Brain microvascular endothelial cell (primary cell): Measurements from ENCODE around the gene MKNK1.
"Not testable (repeated sequence)": the region's sequence is repeated elsewhere in the genome, so short reads cannot be mapped to it uniquely, and the experiment has no call there.

Experiments
- DNase-seq: peaks from one replicate; pipeline ENCODE4 v3.0.0-alpha.2; 2020
- H3K27ac ChIP-seq: fragments of 250-450 bp; sonication (Bioruptor Pico); 2 replicates; pipeline ENCODE4 v1.5.1; 2020; ENCODE audit warnings: mild to moderate bottlenecking, moderate library complexity
- H3K27me3 ChIP-seq: fragments of 250-450 bp; sonication (Bioruptor Pico); replicated peaks from 2 replicates; pipeline ENCODE4 v1.5.1; 2020; ENCODE audit warnings: mild to moderate bottlenecking
- H3K36me3 ChIP-seq: fragments of 250-450 bp; sonication (Bioruptor Pico); replicated peaks from 2 replicates; pipeline ENCODE4 v1.5.1; 2020; ENCODE audit warnings: mild to moderate bottlenecking
- H3K4me3 ChIP-seq: 2 replicates; pipeline ENCODE4 v1.5.1; 2011; ENCODE audit warnings: low read depth, mild to moderate bottlenecking, control low read depth, low read length, moderate library complexity
- CTCF ChIP-seq: IDR thresholded peaks from 2 replicates; pipeline ENCODE4 v1.5.1; 2011; ENCODE audit warnings: low read depth, mild to moderate bottlenecking, moderate library complexity, low read length, control low read depth, inconsistent platforms; ENCODE audit errors: missing control alignments
- in situ Hi-C: cut with HindIII; loops from 2 replicates; pipeline ENCODE4 v1.10.0; 2017; ENCODE audit warnings: low sequenced_read_pairs, low pct_ligation_motif_present

Gene MKNK1

GRCh38 chr1:46603858-46604549 lies at the start of gene MKNK1:
MKNK1 (minus strand) TSS chr1:46604268; CDS start chr1:46583327, 20,941 bp downstream.
- TF ChIP-seq CTCF, result peak; percentile 42
- in situ Hi-C loops, result no loop called here
- H3K27ac ChIP-seq, result no peak within 1 kb of the TSS
- DNase-seq, result peak; percentile 89
- H3K4me3 ChIP-seq, result peak within 1 kb of the TSS; percentile 97
- no peaks in the 10 kb centered on the region for H3K27me3 ChIP-seq
- H3K36me3 ChIP-seq, result peaks cover 2% of the 10 kb centered on the region

GRCh38 chr1:46653405-46653958 lies 49.4 kb upstream of the MKNK1 start:
- Histone ChIP-seq H3K27ac (no peak overlapping the region), H3K4me3 (no peak overlapping the region), H3K36me3 (peaks cover 15% of the 10 kb centered on the region), H3K27me3 (no peaks in the 10 kb centered on the region)
- no peak for TF ChIP-seq CTCF
- in situ Hi-C loops, result no loop called here
- no peak for DNase-seq

GRCh38 chr1:46652321-46653100 lies 48.4 kb upstream of the MKNK1 start:
- DNase-seq, result no peak
- Histone ChIP-seq H3K27me3 (no peaks in the 10 kb centered on the region), H3K36me3 (peaks cover 12% of the 10 kb centered on the region), H3K27ac (no peak overlapping the region), H3K4me3 (no peak overlapping the region)
- in situ Hi-C loops, result no loop called here
- TF ChIP-seq CTCF, result no peak

GRCh38 chr1:46651152-46651551 lies 47.1 kb upstream of the MKNK1 start:
- H3K27ac ChIP-seq, in situ Hi-C loops, H3K4me3 ChIP-seq, H3K27me3 ChIP-seq, DNase-seq: not testable (repeated sequence)
- H3K36me3 ChIP-seq, result peaks cover 12% of the 10 kb centered on the region

- no peak for TF ChIP-seq CTCF
- in situ Hi-C loops, result no loop called here
Measured at GRCh38 chr1:46650491-46650890, 46.4 kb upstream of the MKNK1 start.

GRCh38 chr1:46649764-46650163 lies 45.7 kb upstream of the MKNK1 start:
- no peaks in the 10 kb centered on the region for H3K27me3 ChIP-seq
- H3K4me3 ChIP-seq, result no peak overlapping the region
- no peak for DNase-seq
- TF ChIP-seq CTCF, result no peak
- in situ Hi-C loops, result no loop called here
- H3K27ac ChIP-seq, result no peak overlapping the region
- H3K36me3 ChIP-seq, result peaks cover 6% of the 10 kb centered on the region

More at GRCh38 chr1:46650491-46650890, 46.4 kb upstream of the MKNK1 start:
- H3K4me3 ChIP-seq, result no peak overlapping the region
- no peaks in the 10 kb centered on the region for H3K27me3 ChIP-seq
- no peak for DNase-seq
- peaks cover 10% of the 10 kb centered on the region for H3K36me3 ChIP-seq
- H3K27ac ChIP-seq, result no peak overlapping the region
